GM19035 (cell line): Measurements from ENCODE around the gene RGS13.

Experiments used
- ATAC-seq: cut with Tn5 transposase; IDR thresholded peaks from one replicate; pipeline ENCODE4 v1.9.1; 2021; ENCODE audit not compliant: unreplicated experiment

The RGS13 gene

DNA sequence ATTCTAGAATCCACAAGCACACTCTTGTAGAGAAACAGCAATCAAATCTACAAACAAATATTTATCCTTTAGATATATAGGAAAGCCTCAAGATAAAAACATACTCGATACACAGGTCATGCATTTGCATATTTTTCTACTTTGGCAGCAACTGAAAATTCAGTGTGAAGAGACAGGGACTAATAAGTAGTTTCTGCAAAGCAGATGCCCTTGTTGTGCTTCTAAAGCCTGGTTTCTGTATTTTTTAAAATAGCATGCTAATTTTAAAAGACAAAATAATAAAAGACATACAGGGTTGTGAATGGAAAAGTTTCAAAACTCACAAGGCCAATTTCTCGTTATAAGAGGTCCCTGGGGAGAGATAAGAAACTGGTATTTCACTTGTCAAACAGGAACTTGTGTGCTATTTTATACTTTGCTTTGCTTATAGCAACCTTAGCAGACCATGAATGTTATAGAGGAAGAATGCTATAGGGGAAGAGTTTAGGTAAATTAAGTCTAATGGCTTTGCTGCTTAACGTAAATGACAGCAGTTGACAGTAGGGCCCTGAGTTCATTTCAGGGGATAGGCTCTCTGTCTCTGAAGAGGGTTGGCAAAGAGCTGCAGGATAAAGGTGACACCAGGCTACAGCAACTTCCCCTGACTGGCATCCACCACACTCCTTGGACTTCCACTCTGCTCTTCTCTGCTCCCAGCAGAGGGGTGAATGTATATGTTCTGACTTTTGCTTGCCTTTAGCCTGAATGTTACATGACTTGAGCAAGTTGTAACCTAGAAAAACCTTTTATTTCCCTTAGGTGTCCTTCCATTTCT, 9.4 kb upstream of the RGS13 start:
- ATAC-seq = peak; percentile 85

DNA sequence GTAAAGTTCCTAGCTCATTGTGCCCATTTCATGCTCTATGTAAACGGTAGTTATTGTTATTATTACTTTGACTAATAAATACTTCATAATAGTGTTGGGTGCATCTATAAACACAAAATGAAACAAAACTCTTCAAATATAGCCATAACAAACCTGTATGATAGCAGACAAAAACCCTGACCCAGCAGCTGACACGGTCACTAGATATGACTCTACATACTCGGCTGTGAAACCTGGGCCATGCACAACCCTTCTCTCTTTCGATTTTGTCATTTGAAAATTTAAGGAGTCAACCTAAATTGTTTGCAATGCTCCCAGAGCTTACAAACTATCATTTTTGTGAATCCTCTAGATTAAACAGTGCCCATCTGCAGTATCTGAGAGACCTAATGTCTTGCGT, 8.0 kb upstream of the RGS13 start:
- ATAC-seq = no peak

DNA sequence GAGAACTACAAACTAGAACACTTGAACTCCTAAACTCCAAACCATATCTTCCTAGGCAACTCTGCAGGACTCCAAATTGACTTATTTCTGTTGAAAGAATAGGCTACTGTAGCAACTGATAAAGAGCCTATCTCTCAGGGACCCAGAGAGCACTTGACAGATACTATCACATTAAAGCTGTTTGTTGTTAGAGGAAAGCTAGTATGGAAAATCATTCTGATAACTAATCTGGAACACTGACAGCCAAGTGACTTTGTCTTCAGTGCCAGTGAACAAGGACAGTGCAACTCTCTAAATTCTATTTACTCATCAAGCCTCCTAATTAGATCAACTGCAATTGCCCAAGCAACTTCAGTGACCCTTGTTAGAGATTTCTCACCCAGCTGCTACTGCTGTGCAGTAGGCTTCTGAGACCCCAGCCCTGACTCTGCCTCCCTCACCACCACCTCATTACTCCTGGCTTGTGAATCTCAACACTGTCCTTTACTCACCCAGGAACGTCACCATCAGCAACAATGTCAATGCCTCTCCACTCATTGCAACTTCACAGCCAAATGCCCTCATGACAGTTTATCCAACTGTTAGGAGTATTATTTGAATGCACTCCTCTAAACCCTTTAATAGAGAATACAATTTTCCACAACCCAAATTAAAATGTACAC, 7.4 kb upstream of the RGS13 start:
- ATAC-seq = no peak

DNA sequence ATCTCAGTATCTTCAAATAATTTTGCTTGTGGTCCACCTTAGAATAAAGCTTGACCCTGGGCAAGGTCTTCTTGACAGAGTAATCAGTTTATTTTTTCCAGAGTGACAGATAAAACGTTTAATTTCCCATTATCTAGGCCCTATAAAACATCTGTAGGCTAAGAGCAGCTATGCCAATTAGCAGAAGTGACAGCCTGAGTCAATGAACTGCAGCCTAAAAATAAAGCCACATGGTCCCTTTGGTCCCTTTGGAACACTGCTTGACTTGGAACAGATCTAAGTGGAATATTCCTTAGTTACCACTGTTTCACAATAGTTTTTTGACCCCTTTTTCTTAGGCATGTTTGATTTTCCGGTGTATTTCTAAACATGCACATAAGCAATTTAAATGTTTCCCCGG, 6.3 kb upstream of the RGS13 start:
- ATAC-seq = no peak

DNA sequence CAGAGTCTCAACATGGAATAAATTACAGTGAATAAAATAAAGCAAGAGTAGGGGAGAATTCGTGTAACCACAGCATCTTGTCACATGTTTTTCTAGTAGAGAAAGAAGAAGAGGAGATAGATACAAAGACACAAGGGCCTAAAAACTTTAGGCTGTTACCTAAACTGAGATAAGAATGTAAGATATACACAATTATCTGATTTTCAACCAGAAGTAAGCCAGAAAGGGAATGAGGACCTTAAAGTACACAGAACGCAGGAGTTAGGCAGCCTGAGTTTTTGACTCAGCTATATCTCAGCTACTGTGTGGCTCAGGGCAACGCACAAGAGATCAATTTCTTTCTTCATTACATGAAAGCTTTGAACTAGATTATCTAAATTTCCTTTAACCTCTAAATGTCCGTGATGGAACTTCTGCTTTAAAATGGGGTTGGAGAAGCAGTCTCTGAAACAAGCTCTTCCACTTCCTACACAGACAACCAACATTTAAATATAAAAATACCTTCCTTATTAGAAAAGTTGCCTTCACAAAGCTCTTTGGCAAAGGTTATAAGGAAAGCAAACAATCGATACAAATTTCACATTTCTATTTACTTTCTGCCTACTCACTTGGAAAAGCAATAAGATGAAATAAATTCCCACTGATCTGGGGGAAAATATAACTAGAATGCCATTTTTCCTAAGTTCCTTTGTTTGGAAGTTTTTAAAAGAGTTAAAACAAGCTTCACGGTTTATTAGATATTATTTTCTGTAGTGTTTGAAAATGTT, 5.2 kb upstream of the RGS13 start:
- no peak for ATAC-seq

DNA sequence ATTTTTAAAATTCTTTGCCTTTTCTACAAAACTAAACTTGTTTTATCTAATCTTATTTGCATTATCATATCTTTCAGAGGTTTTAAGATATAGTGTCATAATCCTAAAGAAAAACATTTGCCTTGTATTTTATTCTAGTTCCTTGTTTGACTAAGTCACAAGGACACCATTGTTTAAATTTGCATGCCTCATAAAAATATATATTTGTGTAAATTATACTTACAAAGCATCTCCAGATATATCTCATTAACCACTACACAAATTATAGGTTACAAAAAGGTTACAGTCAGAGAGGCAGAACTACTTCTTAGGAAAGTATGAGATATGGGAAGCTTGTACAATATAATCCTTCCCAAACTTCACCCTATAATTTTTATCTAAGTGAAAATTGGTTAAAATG, 4.2 kb upstream of the RGS13 start:
- ATAC-seq = no peak

DNA sequence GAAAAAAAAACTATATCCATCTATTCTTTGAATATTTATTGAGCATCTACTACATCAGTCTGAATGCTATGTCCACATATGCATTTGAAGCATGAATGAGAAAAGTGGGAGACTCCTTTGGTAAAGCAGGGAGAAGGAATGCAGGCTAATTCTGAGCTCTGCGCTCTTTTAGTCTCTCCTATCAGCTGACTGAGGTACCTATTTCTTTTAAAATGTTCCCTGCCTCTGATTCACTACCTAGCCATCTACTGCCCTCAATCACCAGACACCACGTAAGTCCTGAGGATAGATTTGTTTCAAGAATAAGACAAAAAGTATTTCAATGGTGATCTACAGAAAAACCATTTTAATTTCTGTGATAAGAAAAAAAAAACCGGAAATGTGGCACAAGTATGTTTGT, 3.8 kb upstream of the RGS13 start:
- no peak for ATAC-seq

DNA sequence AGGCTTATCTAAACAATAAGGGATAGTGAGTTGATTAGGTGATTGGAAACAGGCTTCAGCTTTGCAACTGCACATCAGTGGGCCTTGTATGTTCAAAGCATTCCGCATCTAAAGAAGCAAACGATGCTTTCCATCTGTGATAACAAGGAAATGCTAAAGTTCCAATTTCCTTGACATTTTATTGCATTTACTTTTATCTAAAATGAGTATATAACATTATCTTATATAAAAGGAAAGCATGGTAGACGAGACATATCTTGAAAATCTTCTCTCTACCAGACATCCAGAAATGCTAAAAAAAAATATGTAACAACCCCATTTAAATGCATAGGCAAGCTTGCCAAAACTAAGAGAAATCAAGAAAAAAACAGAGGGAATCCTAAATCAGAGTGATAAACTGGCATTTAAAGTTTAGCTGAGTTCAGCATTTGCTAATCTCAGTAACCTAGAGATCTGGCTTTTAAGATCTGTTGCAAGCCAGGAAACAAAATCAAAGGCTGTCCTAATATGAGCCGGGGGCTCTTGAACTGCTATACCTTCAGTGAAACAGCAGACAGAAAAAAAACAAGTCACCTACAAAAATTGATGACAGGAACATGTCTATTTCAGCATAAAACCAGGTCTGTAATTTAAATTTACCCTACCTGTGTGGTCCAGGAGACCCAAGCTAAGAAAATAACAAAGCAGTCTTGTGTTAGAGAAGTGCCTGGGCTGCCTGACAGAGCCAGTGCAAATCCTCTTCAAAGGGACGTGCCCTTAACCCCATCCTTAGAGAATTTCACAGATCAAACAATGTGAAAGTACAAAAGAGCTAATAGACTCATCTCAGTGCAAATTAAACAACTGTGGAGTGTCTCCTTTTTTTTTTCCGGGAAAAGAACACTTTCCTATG, 3.1 kb upstream of the RGS13 start:
- no peak for ATAC-seq

DNA sequence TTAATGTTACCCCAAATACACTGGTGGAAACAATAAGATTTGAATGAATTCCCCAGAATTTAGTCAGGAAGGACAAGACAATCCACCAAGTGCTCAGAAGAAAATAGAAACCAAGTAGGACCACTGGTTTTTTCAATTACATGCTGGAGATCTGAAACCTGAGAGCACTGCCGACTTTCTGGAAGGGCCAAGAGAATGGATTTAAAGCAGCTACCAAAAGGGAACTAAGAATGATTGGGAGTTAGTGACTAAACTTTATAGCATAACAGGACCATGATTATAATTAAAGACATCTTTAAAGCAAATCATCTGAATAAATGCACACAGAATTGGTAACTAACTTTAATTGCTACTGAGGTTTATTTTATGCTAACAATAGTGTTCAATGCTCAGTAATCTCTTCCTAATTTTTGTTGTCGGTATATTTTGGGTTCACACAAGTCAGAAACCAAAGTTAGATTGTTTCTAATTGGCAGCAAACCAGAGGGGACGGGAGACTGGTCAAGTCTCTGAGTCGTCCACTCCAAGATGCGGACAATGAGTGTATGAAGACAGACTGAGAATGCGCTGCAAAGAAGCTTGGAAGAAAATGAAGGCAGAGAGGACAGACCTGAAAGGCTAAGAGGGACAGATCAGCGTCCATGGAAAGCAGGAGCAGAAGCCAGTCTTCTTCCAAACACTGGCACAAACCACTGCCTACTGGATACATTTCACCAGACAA, 2.3 kb upstream of the RGS13 start:
- no peak for ATAC-seq

DNA sequence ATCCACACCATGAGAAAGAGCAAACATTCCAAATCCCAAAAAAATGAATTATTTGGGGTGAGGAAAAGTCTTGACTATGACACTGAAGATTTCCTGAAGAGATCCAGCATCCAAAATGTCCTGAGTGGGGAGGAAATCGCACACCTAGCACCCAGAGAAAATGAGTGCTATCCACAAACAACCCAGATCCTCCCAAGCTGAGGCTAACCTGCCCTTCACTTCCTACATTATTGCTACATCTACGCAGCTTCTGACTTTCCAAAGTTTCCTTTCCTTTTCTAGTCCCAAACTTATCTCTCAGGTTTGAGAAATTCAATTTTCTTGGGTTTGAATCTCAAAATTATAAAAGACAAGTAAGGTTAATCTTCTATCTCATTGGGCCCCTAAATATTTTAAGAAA, 906 bp upstream of the RGS13 start:
- no peak for ATAC-seq

DNA sequence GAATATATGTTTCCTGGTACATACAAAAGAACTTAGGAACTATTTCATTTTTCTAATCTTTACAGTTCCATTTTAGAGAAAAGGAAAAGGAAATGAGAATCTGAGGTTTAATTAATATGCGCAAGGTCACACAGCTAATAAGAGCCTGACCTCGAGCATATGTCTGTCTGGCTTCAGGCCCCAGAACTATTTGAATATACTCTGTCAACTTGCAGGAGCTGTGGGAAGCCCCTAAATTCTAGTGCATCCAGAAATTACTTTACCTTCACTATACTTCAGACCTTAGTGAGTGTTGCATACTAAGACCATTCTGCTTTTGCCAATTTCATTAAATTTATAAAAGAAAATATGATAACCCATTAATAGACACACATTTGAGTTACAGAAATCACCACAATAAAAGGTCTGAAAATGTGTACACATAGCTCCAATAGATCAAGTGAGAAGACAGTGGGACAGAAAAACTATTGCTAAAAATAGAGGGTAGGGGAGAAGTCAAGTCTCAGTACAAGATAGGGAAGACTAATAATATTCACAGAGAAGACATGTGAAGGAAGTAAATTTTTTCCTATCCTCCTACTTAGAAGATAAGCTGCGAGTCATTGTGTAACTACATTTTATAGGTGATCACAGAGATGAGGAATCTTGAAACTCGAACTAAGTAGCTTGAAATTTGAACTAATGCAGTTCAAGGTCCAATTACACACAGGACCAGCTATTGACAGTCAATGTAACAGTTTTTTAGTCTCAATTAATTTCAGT, 3.8 kb downstream of the RGS13 start:
- peak; percentile 83 for ATAC-seq

DNA sequence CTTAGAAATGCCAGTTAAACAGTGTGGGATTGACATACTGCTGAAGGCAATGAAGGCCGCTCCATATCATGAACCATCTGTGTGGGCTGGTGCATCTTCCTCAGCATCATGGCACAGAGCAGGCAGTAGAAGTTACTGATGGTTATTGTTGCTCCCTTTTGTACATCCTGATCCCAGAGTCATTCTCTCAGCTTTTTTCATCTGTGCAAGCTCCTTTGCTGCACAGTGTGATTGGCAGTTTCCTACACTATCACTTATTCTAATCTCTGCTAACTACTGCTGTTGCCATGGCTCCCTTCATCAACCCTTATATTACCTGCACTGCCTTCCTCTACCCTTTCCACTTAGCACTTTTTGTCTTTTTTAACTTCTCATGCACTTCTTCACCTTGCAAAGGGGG, 16.2 kb downstream of the RGS13 start:
- no peak for ATAC-seq

DNA sequence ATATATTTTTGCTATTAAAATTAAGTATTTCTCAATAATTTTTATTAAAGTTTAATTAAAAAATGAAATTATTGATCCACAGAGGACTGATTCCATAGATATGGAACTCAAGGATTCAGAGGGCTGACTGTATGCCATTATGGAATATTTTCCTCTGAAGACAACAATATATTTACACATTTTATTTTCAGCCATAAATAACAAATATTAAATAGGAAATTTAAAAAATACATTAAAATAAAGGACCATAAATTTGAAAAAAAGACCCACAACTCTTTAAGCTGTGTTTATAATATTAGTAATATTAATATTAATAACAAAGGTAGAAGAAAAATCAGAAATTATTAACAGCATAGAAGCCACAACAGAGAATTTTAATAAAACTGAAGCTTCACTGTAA, 18.2 kb downstream of the RGS13 start:
- ATAC-seq = no peak

DNA sequence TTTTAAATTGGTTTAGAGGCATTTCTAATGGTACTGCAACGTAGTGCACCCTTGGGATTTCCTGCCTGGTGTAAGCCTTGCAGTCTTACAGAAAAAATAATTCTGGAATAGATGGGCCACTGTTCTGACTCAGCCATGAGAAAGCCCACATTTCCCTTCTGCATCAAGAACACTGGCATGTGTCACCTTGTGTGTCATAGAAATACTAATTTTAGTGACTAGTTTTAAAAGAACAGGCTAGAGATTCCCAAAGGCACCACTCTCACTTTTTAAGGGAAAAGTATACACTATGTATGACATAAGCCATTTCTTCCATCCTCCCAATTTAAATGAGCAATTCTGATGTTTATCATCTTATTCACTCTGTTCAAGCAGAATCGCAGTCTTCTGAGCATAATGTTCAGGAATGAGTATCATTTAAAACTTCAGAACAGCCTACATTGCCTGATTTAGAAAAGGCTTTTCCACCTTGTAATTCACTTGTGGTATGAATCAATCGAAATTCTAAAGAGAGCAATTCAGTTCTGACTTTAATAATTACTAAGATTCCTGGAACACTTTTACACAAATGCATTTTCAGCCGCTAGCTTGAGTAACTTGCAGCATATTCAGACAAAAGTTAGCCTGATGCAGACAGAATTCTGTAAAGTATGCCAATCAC, 18.8 kb downstream of the RGS13 start:
- no peak for ATAC-seq

DNA sequence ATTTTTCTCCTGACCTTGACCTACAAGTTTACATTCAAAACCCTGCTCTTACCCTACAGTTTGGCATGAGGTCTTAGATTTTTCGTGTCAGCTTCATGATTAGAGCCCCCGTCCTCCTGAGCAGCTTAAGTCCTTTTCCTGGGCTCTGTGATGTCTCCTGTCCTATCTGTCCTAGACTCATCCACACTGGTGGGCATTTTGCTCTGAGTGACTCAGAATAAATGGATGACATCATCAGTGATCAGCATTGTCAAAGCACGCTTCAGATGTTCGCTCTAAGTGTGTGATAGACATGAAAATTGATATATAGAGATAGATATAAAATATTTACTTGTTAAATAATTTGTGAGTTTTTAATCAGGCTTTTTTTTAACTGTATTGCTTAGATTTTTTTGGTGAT, 21.8 kb downstream of the RGS13 start:
- no peak for ATAC-seq

DNA sequence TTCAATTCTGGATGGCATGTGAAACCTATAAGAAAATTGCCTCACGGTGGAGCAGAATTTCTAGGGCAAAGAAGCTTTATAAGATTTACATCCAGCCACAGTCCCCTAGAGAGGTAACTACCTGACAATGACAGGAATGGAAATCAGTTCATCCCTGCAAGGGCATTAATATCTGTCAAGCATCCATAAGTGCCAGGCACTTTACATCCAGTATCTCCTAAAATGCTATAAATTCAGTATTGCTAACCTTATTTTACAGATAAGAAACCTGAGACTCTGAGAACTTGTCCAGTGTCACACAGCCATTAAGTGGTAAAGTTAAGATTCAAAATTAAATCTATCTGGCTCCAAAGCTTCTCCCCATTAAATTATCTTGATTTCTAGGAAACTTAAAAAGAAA, 22.3 kb downstream of the RGS13 start:
- no peak for ATAC-seq

DNA sequence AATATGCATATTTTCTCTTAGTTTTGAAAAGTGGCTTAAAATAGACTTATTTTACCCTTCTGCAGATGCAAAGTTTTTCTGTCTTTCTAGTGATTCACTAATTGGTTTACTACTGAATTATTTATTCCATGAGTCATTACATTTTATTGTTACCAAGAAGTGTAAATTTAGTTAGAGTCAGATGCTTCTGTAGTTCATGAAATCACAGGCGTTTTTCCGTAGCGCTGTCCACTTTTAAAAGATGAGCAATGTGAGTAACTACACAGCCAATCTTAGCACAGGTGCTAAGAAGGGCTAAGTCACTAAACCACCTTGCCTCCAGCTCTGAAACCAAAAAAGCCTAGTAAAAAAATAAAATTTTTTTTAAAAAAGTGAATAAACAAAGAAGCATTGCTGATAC, 24.7 kb downstream of the RGS13 start:
- no peak for ATAC-seq

DNA sequence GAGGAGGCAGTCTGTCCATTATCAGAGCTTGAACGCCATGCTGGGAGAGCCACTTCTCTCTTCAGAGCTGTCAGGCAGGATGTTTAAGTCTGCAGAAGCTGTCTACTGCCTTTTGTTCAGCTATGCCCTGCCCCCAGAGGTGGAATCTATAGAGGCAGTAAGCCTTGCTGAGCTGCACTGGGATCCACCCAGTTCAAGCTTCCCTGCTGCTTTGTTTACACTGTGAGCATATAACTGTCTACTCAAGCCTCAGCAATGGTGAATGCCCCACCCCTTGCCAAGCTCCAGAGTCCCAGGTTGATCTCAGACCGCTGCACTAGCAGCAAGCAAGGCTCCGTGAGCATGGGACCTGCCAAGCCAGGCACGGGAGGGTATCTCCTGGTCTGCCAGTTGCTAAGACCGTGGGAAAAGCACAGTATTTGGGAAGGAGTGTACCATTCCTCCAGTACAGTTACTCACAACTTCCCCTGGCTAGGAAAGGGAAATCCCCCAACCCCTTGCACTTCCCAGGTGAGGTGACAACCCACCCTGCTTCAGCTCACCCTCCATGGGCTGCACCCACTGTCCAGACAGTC, 32.5 kb downstream of the RGS13 start:
- ATAC-seq = no peak

DNA sequence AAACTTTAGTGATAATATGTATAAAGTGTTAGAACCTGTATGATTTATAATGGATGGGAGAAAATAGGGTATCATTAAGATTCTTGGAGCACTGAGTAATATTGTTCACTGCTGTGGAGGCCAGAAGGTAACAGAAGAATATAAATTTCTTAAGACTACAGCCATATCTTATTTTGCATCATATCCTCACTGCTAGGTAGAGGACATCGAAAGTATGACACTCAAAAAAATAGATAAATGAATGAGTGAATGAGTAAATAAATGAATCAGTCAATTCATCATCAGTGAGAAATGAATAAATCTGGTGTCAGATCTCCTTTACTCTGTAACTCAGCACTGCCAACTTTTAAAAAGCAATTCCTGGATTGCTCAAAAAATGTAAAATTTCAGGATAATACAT, 33.2 kb downstream of the RGS13 start:
- no peak for ATAC-seq
